Ovary (tissue), 9 donors: ENCODE results near the gene SYNE4. TPM values are rescaled to one million over a fixed set of nuclear protein-coding genes. Genes with fewer than 3 reads are reported as not detected.
"Not testable (repeated sequence)": the region's sequence is repeated elsewhere in the genome, so short reads cannot be mapped to it uniquely, and the experiment has no call there.

Source experiments
- DNase-seq, 5 donors: peaks; one replicate each; pipeline ENCODE4 v3.0.0-alpha.2; 2019 to 2020
- H3K27ac ChIP-seq, 2 donors: fragments of 200-600 bp; one replicate each; pipeline versions ENCODE4 v1.5.1 to v1.8.0; 2019 to 2022
- H3K27me3 ChIP-seq: fragments of 200-600 bp; one replicate; pipeline ENCODE4 v1.8.0; 2022
- H3K36me3 ChIP-seq: fragments of 200-600 bp; sonication (generic); one replicate; pipeline ENCODE4 v1.5.1; 2019
- H3K4me1 ChIP-seq: one replicate; pipeline ENCODE4 v1.8.1; 2013; ENCODE audit warnings: mild to moderate bottlenecking, moderate library complexity; ENCODE audit not compliant: insufficient read depth
- H3K4me3 ChIP-seq: fragments of 200-600 bp; sonication (generic); one replicate; pipeline ENCODE4 v1.5.1; 2017
- H3K9me3 ChIP-seq, 2 donors: fragments of 200-600 bp in 1 of 2; sonication (generic) in 1 of 2; one replicate each; pipeline versions ENCODE4 v1.5.1 to v1.8.1; 2013 to 2019; ENCODE audit warnings: mild to moderate bottlenecking in 1 of 2, moderate library complexity in 1 of 2
- EP300 ChIP-seq: sonication (generic); formaldehyde crosslinking; IDR thresholded peaks from one replicate; pipeline ENCODE4 v1.6.1; 2017; ENCODE audit warnings: antibody characterized with exemption
- POLR2A ChIP-seq: fragments of 450-650 bp; IDR thresholded peaks from one replicate; pipeline ENCODE4 v1.6.1; 2017; ENCODE audit warnings: antibody characterized with exemption, mild to moderate bottlenecking, moderate library complexity
- WGBS, 3 donors: extraction: QIAGEN DNeasy Blood & Tissue Kit in 1 of 3; methylation state at CpG; one replicate each; pipeline versions ENCODE4 v1.1.5 to v1.1.7; 2013 to 2017; 5-methylcytosine and 5-hydroxymethylcytosine counted together
- intact Hi-C, 4 donors: fragments of 100-400 bp; cut with DNase I; formaldehyde crosslinking; loops; one replicate each; pipeline versions ENCODE4 v1.11.0 to v1.15.1; 2022 to 2023
- polyA plus RNA-seq, 2 donors: library from polyadenylated mRNA; stranded (reverse); fragments of 200-250 nt in 1 of 2; fragments of 350-450 nt in 1 of 2; fragmentation: Illumina TruSeq in 1 of 2; extraction: RNeasy Lipid Tissue Mini Kit (QIAGEN cat#74804) in 1 of 2; gene quantifications; one replicate each; pipeline ENCODE4 v1.2.3, GENCODE V29; 2013 to 2014
- total RNA-seq, 7 donors: library from RNA; depleted of rRNA in 2 of 7; stranded (reverse); fragments of >200 nt in 2 of 7; fragmentation: NEBNext Ultra II Directional in 3 of 7; extraction: Animal tissue kit (Norgen Biotek cat#: 25700) in 3 of 7; gene quantifications; one replicate each; pipeline versions ENCODE4 v1.1.0 to v1.2.4, GENCODE V29; 2016 to 2023
- TF ChIP-seq, protein P1 (sequence below), 3 donors: fragments of 450-650 bp in 2 of 3; fragments of 200-600 bp in 1 of 3; IDR thresholded peaks; one replicate each; pipeline versions ENCODE4 v1.5.1 to v1.8.0; 2016 to 2022; ENCODE audit warnings: antibody characterized with exemption in 3 of 3, mild to moderate bottlenecking in 1 of 3
- donor health status: DM: no; HTN: no; CAD: no; lungs with moderate emphysema.
- donor health status: DM: no; HTN: no; CAD: no.
- donor health status: Bipolar disorder and iron deficiency.
- donor health status: DM: yes; HTN: yes; CAD: no.
- donor health status: DM: no; HTN: no; CAD: no.
- donor health status: DM: yes; HTN: yes; CAD: no.

Gene SYNE4
- total and polyA plus RNA-seq, 9 donors = 0.37 to 2.6 (median 0.89) TPM

DNA sequence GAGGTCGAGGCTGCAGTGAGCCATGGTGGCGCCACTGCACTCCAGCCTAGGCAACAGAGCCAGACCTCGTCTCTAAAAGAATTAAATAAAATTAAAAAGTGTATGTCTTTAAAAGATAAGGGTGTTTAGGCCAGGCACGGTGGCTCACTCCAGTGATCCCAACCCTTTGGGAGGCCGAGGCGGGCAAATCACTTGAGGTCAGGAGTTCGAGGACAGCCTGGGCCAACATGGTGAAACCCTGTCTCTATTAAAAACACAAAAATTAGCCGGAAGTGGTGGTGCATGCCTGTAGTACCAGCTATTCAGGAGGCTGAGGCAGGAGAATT, 21.1 kb downstream of the SYNE4 start:
- Histone ChIP-seq H3K4me1 (no peaks in the 10 kb centered on the region), H3K36me3 (no peaks in the 10 kb centered on the region), H3K9me3 (no peaks in the 10 kb centered on the region), H3K27ac (no peak overlapping the region), H3K27me3 (no peaks in the 10 kb centered on the region), H3K4me3 (no peak overlapping the region)
- no peak for DNase-seq
- WGBS, 3 donors = 20 to 26% (median 21%) methylated on average over 8 of the region's 8 CpGs
- intact Hi-C loops = no loop called here
- TF ChIP-seq POLR2A = no peak
- TF ChIP-seq, protein P1, sequence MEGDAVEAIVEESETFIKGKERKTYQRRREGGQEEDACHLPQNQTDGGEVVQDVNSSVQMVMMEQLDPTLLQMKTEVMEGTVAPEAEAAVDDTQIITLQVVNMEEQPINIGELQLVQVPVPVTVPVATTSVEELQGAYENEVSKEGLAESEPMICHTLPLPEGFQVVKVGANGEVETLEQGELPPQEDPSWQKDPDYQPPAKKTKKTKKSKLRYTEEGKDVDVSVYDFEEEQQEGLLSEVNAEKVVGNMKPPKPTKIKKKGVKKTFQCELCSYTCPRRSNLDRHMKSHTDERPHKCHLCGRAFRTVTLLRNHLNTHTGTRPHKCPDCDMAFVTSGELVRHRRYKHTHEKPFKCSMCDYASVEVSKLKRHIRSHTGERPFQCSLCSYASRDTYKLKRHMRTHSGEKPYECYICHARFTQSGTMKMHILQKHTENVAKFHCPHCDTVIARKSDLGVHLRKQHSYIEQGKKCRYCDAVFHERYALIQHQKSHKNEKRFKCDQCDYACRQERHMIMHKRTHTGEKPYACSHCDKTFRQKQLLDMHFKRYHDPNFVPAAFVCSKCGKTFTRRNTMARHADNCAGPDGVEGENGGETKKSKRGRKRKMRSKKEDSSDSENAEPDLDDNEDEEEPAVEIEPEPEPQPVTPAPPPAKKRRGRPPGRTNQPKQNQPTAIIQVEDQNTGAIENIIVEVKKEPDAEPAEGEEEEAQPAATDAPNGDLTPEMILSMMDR (IDR thresholded peaks at IDR 0.05) = no peak
- TF ChIP-seq EP300 = no peak

DNA sequence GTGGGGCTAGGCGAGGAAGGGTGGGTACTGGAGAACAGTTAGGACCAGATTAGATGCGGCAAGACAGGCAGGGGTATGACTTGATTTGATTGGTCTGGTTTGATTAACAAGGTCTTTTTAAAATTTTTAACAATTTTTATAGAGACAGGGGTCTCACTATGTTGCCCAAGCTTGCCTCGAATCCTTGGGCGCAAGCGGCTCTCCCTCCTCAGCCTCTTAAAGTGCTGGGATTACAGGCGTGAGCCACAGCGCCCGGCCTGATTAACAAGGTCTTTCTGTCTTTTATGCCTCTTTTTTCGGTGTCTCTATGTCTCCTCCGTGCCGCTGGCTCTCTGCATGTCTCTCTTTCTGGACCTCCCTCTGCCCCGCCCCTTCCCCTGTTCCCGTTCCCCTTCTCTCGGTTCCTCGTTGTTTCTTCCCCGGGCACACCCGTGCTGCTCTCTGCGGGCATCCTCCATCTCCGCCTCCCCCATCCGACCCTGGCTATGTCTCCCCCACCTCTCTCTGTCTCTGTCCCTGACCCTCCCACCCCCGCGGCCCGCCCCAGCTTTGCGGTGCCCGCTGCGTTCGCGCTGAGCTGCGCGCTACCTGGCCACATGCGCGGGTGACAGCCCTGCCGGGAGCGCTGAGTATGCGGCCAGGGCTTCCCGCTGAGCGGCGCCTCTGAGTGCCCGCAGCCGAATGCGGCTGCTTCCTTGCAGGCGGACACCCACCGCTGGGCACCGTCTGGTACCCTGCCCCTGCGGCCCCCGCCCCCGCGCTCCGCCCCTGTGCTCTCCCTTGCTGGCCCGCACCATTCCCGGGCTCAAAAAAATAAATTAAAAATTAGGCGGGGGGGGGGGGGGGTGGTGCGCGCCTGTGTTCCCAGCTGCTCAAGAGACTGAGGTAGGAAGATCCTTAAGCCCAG, 21.7 kb downstream of the SYNE4 start:
- TF ChIP-seq POLR2A = no peak
- TF ChIP-seq EP300 = no peak
- TF ChIP-seq, protein P1 (IDR thresholded peaks at IDR 0.05) = no peak
- no peak overlapping the region for H3K4me3 ChIP-seq
- H3K27me3 ChIP-seq = no peaks in the 10 kb centered on the region
- intact Hi-C loops = no loop called here
- no peaks in the 10 kb centered on the region for H3K36me3 ChIP-seq
- no peak overlapping the region for H3K27ac ChIP-seq
- DNase-seq = no peak
- H3K9me3 ChIP-seq = no peaks in the 10 kb centered on the region
- whole genome bisulfite sequencing, 3 donors = 6 to 7% (median 6%) methylated on average over 54 of the region's 54 CpGs
- no peaks in the 10 kb centered on the region for H3K4me1 ChIP-seq

DNA sequence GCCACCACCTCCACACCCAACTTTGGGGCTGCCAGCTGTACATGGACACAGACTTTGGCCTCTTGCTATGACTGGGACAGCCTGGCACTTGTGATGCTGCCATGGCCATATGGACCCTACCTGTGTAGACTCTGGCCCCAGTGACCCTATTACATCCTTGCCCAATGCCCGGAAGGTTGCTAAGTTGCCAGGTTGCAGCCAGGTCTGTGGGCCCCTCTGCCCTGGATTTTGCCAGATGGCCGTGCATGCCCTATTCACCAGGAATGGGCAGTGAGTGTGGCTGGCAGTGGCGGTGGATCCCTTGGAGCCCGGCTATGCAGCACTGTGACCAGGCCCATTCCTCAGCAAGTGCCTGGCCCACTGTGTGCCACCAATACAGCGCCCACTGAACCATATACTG, 22.5 kb downstream of the SYNE4 start:
- no peak for TF ChIP-seq EP300
- TF ChIP-seq POLR2A = no peak
- TF ChIP-seq, protein P1 (IDR thresholded peaks at IDR 0.05) = no peak
- intact Hi-C loops = no loop called here
- no peaks in the 10 kb centered on the region for H3K4me1 ChIP-seq
- no peak overlapping the region for H3K4me3 ChIP-seq
- 89 to 93% (median 91%) methylated on average over 5 of the region's 5 CpGs for WGBS, 3 donors
- H3K9me3 ChIP-seq = no peaks in the 10 kb centered on the region
- DNase-seq = no peak
- H3K27me3 ChIP-seq = no peaks in the 10 kb centered on the region
- no peak overlapping the region for H3K27ac ChIP-seq
- H3K36me3 ChIP-seq = no peaks in the 10 kb centered on the region

DNA sequence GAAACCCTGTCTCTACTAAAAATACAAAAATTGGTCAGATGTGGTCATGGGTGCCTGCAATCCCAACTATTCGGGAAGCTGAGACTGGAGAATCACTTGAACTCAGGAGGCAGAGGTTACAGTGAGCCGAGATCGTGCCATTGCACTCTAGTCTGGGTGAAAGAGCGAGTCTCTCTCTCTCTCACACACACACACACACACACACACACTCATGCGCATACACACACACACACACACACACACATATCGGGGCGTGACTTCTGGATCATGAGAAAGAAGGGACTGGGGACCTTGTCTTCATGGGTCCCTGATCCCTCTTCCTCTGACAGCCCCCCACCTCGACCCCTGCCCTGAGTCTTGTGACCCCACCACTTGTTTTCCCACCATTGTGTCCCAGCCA, 25.4 kb downstream of the SYNE4 start:
- no peaks in the 10 kb centered on the region for H3K4me1 ChIP-seq
- no peaks in the 10 kb centered on the region for H3K9me3 ChIP-seq
- no peak for DNase-seq
- no peaks in the 10 kb centered on the region for H3K36me3 ChIP-seq
- H3K27me3 ChIP-seq = no peaks in the 10 kb centered on the region
- TF ChIP-seq POLR2A = no peak
- TF ChIP-seq EP300 = no peak
- 78 to 79% (median 78%) methylated on average over 8 of the region's 8 CpGs for WGBS, 3 donors
- H3K4me3 ChIP-seq = no peak overlapping the region
- intact Hi-C loops = no loop called here
- H3K27ac ChIP-seq = no peak overlapping the region

DNA sequence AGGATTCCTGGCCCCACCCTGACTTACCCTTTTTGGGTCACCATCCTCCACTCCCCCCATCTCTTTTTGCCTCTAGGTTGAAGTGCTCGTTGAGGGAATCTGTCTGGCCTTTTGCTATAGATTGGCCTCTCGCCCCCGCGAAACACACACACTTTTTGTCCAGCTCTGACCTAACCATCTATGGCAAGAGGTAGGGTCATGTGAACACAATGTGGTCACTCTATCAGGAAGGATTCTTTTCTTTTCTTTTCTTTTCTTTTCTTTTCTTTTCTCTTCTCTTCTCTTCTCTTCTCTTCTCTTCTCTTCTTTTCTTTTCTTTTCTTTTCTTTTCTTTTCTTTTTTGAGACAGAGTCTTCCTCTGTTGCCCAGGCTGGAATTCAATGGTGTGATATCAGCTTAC, 27.6 kb downstream of the SYNE4 start:
- H3K4me1 ChIP-seq, H3K4me3 ChIP-seq, intact Hi-C loops, DNase-seq, H3K27me3 ChIP-seq, H3K9me3 ChIP-seq, H3K27ac ChIP-seq, H3K36me3 ChIP-seq: not testable (repeated sequence)
- 77 to 89% (median 84%) methylated on average over 4 of the region's 4 CpGs for WGBS, 3 donors
